NCI-H1105 treated with DMSO at 0.1 percent for 48 hours (cell line): Measurements from ENCODE around the gene KDM4B.

Experiments used
- DNase-seq: peaks from one replicate; lab custom pipeline; 2025; lab: John Stamatoyannopoulos, UW

KDM4B gene

DNA sequence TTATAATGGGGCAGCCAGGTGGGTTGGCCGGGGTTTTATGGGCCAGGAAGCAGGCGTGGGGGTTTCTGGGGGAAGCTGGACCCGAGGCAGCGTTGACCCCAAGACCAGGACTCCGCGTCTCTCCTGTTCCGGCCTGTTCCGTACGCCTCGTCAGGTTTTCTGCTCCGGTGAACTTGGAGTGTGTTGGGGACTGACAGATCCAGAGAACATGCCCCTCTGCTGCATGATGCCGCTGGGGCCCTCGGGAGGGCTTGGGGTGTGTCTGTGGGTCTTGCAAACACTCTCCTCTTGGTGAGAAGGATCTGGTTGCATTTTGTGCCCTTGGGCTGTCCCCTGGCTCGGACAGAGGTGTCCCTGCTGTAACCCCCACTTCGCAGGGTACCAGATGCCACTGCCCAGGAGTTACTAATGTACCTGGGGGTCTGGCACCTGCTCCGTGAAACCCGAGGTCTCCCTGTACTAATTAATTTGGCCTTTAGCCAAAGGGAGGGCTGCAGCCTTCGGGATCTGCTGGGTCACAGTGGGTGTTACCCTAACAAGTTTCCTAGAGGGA is 15.6 kb downstream of the KDM4B start:
- DNase-seq: peak; percentile 61

DNA sequence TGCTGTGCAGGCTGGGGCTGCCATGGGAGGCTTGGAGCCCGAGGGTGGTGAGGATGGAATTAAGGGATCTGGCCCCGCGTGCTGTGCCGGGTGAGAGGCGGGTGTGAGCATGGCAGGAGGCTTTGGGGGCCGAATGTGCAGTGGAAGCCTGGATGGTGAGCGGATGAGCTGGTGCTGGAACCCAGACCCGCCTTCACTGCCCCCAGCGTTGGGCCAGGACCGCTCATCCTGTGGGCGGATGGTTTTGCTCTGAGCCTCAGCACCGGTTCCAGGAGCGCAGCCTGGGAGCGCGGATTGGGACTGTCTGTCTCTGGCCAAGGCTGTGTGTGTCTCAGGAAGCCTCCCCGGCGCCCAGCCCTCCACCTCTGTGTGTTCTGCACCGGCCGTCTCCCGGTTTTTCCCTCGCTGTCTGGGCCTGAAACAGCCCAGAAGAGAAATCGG is 16.7 kb downstream of the KDM4B start:
- no peak for DNase-seq

DNA sequence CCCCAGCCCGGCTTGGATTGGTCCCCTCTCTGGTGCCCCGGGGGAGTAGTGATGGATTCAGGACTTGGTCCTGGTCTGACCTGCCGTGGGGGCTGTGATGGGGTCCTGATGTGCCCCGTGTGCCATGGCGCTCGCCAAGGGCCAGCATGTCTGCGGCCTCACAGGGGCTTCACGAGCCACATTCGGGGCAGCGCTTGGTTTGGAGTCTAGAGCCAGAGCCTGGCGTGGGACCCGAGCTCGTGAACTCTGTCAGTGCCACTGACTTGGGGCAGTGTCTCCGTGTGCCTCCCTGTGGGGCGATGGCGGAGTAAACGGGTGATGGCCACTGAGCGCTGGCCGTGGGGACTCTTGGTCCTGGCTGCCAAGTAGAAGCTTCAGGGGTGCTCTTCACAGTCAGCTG is 17.1 kb downstream of the KDM4B start:
- DNase-seq: no peak

DNA sequence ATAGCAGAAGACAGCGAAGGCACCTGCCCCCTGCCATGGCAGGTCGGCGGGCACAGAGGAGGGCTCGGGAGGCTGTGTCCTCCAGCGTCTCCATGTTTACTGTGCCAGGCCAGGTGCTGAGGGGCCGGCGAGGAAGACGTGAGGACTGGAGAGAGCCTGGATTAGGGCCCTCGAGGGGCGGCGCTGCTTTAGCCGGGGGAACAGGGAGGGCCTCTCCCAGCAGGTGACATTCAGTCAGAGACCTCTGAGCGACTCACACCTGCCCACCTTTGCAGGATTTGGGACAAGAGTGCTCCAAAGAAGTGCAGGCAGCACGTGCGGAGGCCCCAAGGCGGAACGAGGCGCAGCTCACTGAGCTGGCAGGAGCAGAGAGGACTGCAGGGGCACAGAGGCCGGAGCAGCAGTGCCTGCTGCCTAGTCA is 17.6 kb downstream of the KDM4B start:
- no peak for DNase-seq

DNA sequence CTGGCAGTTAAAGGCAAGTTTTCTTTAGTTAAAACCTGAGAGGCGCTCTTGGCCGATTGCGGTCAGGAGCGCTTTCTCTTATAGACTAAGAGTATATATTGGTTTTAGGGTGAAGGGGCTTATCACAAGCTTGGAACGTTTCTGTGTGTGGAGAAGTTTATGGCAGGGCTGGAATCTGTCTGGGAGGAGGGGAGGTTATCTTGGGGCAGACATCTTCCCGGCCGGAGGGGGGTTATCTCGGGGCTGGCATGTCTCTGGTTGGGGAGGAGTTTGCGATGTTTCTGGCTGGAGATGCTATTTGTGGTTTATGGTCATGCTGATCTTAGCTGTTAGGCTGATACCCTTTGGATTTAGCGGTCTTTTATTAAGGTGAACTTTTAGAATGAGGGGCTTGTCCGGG is 18.3 kb downstream of the KDM4B start:
- no peak for DNase-seq

DNA sequence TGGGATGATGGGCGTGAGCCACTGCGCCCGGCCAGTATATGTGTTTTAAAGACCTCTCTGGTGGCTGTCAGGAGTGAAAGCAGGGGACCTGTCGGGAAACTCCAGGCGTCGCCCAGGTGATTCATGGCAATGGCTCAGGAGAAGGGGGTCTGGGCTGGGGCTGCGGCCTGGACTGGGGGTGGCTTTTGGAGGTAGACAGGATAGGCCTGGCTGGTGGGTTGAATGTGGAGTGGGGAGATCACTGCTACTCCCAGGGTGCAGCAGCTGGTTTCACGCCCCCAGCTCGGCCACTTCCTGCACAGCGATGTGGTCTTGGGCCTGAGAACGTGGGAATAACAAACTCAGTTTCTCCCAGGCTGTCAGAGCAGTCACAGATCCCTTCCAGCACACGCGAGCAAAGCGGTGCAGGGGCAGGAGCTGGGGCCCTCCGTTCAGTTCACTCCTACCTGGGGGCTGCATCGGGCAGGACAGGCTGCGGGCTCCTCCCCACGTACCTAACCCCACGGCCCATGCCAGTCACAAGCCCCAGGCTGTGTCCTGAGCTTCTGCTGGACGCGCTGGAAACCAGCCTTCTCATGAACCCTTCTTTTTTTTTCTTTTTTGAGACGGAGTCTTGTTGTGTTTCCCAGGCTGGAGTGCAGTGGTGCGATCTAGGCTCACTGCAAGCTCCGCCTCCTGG is 18.9 kb downstream of the KDM4B start:
- no peak for DNase-seq

DNA sequence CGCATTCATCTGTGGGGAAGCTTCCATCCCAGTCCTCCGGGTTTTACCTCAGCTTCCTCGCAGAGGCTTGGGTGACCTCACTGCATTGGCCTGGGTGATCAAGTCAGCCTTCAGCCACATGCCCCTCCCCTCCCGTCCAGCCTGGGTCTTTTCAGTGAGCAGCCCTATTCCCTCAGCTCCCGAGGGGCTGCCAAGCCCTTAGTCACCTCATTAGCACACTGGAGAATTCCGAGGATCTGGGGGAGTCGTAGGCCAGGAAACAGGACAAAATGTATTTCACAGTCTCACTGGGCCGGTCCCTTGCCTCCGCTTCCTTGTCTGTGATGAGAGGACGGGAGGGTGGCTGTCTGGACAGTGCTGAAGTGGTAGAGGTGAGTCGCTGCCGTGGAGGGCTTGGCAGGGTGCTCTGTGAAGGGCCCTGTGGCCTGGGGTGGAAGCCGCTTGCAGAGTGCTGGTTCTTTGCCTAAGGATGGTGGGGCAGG is 19.9 kb downstream of the KDM4B start:
- DNase-seq: no peak

DNA sequence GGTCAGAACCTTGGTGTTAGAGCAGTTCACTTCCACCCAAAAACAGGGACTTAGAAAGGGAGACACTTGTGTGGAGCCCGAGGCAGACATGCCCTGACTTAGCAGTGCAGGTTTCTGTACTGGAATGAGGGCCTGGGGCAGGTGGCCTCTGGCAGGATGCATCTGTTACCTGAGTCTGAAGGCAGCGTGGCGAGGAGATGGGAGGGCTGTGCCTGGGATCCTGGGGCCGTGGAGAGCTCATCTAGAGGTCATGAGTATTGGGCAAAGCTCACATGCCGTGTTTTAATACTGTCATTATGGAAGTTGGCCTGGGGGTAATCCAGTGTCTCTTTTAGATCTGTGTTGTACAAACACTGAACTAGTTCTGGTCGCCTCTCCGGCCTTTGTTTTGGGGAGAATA is 21.4 kb downstream of the KDM4B start:
- no peak for DNase-seq

DNA sequence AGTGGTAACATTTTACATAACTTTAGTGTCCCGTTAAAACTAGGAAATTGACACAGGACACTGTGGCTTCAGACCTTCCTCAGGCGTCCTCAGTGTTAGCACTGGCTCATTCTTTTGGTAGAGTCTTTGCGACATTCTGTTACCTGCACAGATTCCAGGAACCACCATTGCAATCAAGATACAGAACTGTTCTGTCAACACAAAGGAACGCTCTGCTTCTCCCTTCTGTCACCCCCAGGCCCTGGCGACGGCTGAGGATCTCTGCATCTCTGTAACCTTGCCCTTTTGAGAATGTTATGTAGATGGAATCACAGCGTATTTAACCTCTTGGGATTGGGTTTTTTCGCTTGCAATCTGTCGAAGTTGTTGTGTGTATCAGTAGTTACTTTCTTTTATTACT is 22.6 kb downstream of the KDM4B start:
- DNase-seq: no peak

DNA sequence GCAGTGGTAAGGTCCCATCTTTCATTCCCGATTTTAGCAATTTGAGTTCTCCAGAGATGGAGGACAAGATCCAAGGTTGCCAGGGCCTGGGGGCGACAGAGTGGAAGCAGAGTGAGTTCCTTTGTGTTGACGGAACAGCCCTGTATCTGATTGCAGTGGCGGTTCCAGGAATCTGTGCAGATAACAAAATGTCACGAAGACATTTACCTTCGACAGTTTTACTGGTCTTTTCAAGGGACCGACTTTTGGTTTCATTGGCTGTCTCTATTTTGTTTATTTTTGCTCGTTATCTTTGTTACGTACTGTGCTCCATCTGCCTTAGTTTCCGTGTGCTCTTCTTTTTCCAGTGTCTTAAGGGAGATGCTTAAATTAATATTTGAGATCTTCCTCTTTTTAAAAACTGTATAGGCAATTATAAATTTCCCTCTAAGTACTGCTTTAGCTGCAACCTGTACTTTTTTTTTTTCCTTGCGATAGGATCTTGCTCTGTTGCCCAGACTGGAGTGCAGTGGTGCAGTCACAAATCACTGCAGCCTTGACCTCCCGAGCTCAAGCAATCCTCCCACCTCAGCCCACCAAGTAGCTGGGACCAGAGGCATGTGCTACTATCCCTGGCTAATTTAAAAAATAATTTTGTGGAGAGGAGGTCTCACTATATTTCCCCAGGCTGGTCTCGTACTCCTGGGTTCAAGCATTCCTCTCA is 23.2 kb downstream of the KDM4B start:
- no peak for DNase-seq

DNA sequence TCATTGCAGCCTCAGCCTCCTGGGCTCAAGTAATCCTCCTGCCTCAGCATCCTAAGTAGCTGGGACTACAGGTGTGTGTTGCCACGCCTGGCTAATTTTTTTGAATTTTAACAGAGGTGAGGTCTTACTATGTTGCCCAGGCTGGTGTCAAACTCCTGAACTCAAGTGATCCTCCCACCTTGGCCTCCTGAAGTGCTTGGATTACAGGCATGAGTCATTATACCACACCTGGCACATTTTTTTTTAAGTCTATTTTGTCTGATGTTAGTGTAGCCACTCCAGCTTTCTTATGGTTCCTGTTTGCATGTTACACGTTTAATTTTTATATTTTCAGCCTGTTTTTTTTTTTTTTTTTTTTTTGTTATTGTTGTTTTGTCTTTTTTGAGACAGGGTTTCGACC is 24.8 kb downstream of the KDM4B start:
- peak; percentile 16 for DNase-seq

DNA sequence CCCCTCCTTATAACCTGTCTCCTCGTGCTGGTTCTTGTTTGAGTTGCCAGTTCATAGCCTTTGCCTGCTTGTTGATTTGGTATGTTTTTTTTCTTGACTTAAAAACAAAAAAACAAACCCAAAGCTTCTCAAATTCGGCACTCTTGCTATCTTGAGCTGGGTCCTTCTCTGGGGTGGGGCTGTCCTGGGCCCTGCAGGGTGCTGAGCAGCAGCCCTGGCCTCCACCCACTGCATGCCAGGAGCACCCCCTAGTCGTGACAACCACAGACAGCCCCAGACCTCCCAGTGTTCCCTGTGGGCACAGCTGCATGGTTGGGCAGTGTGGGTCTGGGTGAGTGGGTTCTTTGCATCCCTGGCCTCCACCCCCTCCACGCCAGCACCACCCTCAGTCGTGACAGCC is 27.8 kb downstream of the KDM4B start:
- no peak for DNase-seq

DNA sequence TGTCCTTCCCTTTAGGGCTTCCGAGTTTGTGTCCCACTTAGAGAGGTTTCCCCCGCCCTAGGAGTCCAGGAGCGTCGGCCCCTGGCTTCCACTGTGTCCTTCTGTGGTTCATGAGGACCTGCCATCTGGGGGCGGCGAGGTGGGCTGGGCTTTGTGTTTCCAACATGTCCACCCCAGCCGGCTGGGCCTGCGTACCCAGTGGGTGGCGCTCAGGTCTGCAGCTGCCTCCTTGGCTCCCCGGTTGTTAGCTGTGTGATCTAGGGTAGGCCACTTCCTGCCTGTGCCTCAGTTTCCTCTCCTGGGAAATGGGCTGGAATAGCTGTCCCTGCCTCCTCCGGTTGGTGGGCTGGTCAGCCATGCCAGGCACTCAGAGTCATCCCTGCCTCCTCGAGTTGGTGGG is 28.4 kb downstream of the KDM4B start:
- DNase-seq: no peak

DNA sequence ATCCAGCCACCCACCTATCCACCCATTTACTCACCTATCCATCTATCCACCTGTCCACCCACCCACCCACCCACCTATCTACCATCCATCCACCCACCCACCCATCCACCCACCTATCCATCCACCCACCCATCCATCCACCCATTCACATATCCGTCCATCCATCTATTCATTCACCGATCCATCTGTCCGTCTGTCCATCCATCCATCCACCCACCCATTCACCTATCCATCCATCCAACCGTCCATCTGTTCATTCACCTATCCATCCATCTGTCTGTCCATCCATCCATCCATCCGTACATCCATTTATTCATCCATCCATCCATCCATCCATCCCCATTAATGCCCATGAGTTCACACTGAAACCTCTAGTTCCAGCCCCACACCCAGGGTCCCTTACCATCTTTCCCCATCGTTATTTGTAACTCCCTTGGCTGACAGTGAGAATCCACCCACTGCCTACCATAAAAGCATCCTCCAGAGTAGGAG is 31.3 kb downstream of the KDM4B start:
- DNase-seq: no peak

DNA sequence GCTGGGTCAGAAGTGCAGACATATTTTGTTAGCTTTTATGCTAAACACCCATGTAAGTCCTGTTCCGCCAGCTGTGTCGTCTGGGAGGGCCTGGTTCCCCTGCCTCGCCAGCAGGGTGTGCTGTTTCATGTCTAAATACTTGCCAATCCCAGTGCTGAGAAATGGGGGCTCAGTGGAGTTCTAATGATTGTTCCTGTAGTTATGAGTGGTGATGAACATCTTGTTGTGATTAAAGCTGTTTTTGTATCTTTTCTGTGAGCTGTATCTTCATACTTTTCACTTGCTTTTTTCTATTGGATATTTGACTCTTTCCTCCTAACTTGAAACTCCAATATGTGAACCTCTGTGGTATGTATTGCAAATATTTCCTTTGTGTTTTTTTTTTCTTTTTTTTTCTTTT is 32.7 kb downstream of the KDM4B start:
- peak; percentile 3 for DNase-seq

DNA sequence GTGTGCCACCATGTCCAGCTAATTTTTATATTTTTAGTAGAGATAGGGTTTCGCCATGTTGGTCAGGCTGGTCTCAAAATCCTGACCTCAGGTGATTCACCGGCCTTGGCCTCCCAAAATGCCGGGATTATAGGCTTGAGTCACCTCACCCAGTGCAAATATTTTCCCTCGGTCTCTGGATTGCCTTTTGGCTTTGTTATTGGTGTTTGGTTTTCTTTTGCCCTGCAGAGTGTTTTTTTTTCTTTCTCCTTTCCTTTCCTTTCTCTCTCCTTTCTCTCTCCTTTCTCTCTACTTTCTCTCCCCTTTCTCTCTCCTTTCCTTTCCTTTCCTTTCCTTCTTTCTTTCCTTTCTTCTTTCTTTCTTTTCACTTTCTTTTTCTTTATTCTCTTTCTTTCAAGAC is 33.2 kb downstream of the KDM4B start:
- DNase-seq: no peak

DNA sequence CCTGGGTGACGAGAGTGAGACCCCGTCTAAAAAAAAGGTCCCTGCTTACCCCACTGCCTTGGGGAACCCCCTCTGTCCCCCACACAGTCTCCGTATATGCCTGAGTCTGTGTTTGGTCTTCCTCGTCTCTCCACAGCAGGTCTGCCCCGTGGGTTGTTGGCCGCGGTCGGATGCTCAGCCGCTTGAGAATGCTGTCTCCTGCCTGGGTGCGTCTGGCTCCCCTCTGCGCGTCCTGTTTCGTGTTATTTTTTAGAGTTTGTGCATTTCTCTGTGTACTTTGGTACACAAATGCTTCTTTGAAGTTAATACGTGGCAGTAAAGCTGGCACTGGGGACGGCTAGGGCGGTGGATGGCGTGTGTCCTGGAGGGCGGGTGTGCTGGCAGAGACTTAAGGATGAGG is 34.9 kb downstream of the KDM4B start:
- DNase-seq: no peak

DNA sequence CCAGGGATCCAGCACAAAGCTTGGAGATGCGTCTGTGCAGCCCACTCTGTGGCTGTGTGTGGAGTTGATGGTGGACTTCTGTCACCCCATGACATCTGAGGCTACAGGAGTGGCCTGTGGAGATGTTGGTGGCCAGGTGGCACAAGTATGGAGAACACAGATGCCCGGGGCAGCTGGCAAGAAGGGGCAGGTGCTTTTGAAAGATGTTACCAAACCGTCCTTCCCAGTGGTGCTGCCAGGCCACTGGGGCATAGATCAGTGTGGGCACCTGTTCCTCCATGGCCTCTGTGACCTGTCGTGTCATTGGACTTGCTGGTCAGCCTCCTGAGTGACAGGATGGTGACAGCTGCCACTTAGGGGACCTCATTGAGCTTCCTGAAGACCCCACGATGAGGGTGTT is 36.2 kb downstream of the KDM4B start:
- no peak for DNase-seq

DNA sequence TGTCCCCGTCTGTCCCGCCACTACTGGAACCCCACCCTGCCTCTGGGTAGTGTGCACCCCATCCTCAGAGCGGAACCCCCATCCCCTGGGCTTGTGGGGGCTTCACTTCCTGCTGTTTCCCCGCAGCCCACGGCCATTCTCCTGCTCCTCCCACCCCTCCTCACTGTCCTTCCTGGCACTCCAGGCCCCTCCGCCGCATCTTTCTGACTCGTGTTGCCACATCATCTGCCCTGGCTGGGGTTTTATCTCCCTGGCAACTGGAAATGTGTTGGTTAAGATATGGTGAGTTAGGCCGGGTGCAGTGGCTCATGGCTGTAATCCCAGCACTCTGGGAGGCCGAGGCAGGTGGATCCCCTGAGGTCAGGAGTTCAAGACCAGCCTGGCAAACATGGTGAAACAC is 37.3 kb downstream of the KDM4B start:
- no peak for DNase-seq

DNA sequence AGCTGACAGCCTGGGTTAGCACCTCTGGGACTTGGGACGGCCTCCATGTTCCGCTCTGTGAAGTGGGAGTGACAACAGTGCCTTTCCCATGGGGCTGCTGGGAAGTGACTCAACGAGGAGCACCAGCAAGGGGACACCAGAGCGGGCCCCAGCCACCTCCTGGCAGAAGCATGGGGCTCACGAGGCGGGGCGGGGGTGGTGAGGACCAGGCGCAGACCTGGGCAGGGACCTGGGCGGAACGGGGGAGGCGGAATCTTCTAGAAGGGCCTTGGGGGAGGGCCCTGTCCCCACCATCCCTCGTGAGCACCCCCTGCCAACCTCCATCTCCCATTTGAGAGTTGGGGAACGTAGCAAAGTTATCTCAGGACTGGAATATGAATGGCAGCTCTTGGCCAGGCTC is 37.9 kb downstream of the KDM4B start:
- DNase-seq: no peak

DNA sequence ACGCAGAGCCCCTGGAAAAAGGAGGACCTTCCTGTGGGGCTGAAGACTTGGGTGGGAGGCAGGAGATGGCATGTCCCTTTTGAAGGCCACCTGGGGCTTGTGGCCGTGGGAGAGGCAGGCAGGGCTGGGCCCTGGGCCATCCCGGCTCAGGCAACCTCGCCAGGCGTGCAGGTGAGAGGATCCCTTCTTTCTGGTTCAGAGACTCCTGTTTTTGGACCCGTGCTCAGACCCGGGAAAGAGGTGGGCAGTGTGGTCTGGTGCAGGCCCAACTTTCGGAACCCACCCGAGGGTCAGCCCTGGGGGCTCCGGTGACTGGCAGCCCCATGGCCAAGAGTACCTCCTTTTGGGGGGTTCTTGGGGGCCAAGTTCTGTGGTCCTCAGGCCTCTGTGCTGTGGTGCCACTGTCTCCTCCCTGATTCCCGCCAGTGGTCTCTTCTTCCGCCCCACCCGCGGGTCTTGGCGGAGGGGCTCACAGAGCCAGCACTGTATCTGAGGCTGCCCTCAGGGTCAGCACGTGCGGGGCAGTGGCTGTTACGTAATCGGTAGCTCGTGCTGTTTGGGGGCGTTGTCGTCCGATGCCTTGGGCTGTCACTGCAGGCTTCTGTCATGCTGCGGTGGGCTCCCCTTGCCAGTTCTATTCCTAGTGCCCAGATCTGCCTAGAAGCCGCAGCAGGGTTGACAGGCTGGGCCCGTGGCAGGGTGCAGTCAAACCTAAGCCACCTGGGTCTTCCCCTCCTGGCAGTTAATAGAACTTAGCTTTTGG is 42.7 kb downstream of the KDM4B start:
- DNase-seq: no peak

DNA sequence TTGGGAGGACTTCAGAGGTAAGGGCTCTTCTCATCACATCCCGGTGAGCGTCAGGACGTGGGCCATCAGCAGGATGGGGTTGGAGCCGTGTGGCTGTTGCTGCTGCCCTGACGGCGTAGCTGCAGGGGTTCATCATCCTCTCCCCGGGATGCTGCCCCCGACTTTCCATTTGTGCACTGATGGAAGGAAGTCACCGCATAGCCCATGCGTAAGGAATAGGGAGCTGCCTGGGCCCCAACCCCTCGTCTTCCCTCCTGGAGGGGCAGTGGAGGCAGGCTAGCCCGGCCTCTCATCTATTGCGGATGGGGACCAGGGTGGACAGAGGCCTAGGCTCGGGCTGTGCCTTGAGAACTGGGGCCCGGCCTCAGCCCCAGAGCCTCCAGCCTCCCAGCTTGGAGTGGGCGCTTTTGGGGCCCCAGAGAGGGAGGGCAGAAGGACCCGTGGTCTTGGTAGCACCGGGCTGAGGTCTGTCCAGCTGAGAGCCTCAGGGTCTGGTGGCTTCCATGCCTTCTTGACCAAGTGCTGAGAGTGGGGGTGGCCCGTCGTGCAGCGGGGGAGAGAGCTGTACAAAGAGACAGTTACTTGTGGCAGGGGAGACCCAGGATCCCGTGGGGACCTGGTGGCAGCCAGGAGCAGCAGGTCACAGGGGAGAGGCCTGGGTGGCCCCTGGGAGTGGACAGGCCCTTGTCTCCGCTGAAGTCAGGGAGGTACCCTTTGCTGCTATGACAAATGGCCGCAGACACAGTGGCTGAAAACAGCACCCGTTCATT is 44.0 kb downstream of the KDM4B start:
- DNase-seq: no peak
